ENCODE results near the gene DNAH14. TPM values are rescaled to one million over a fixed set of nuclear protein-coding genes. Genes with fewer than 3 reads are reported as not detected.

Gene DNAH14
- polyA plus RNA-seq, 1 donor (not counting 4 experiments of a cell fraction or from before 2014, with no cell fraction given), result 6.4 TPM

DNA sequence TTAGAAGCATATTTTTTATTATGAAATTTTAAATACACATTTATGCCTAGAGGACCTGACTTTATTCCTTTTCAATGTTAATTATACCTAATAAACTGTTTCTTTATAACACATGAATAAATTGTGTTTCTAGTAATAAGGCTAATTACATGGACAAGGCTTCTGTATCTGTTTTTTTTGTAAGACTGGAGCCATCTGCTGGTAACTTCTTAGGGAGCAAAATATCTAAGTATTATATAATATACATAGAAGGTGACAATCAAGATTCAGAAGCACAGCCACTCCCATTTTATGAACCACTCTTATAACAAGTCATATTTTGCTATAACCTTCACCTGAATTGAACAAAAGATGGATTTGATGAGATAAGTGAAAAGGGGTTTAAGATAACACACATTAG is 414.1 kb downstream of the DNAH14 start:
- Histone ChIP-seq H2AFZ (ENCODE audit: control insufficient read depth, low read length) (no peak overlapping the region), H3K79me2 (ENCODE audit: control insufficient read depth, insufficient read depth, low read length) (no peaks in the 10 kb centered on the region), H3K27ac (ENCODE audit: control insufficient read depth, insufficient read depth, low read length) (no peak overlapping the region), H4K20me1 (ENCODE audit: control insufficient read depth, extremely low read depth, insufficient read depth, low read length) (no peaks in the 10 kb centered on the region), H3K36me3 (ENCODE audit: control insufficient read depth in 2 of 2, extremely low read depth in 1 of 2, insufficient read depth in 2 of 2, low read length in 2 of 2) (no peaks in the 10 kb centered on the region), H3K4me3 (ENCODE audit: control insufficient read depth in 2 of 3, extremely low read depth in 1 of 3, insufficient read depth in 2 of 3, low read depth in 1 of 3, low read length in 3 of 3) (no peak overlapping the region), H3K9me1 (ENCODE audit: control insufficient read depth, extremely low read depth, insufficient read depth, low read length) (no peaks in the 10 kb centered on the region), H3K27me3 (ENCODE audit: control insufficient read depth, extremely low read depth, insufficient read depth, low read length) (no peaks in the 10 kb centered on the region), H3K9ac (ENCODE audit: control insufficient read depth, extremely low read depth, insufficient read depth, low read length) (no peak overlapping the region), H3K9me3 (ENCODE audit: control insufficient read depth, low read depth, low read length) (no peaks in the 10 kb centered on the region), H3K4me1 (ENCODE audit: control insufficient read depth, extremely low read depth, insufficient read depth, low read length) (peaks cover 7% of the 10 kb centered on the region), H3K4me2 (ENCODE audit: control insufficient read depth, extremely low read depth, insufficient read depth, low read depth, low read length) (no peak overlapping the region)
- TF ChIP-seq, protein P1, sequence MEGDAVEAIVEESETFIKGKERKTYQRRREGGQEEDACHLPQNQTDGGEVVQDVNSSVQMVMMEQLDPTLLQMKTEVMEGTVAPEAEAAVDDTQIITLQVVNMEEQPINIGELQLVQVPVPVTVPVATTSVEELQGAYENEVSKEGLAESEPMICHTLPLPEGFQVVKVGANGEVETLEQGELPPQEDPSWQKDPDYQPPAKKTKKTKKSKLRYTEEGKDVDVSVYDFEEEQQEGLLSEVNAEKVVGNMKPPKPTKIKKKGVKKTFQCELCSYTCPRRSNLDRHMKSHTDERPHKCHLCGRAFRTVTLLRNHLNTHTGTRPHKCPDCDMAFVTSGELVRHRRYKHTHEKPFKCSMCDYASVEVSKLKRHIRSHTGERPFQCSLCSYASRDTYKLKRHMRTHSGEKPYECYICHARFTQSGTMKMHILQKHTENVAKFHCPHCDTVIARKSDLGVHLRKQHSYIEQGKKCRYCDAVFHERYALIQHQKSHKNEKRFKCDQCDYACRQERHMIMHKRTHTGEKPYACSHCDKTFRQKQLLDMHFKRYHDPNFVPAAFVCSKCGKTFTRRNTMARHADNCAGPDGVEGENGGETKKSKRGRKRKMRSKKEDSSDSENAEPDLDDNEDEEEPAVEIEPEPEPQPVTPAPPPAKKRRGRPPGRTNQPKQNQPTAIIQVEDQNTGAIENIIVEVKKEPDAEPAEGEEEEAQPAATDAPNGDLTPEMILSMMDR (optimal IDR thresholded peaks at IDR 0.05 in 1 of 3, IDR thresholded peaks at IDR 0.05 in 1 of 3, conservative IDR thresholded peaks at IDR 0.05 in 1 of 3; ENCODE audit: extremely low read depth in 1 of 3, insufficient read depth in 2 of 3, low read length in 3 of 3), result no peak
- no peak for TF ChIP-seq EZH2 (IDR thresholded peaks at IDR 0.05; ENCODE audit: low read length)
- DNase-seq (ENCODE audit: low read depth, low spot score), result no peak
- FAIRE-seq, result no peak
- dilution Hi-C loops (cut with MboI; ENCODE audit: extremely low pct_ligation_motif_present, low sequenced_read_pairs), result no loop called here

DNA sequence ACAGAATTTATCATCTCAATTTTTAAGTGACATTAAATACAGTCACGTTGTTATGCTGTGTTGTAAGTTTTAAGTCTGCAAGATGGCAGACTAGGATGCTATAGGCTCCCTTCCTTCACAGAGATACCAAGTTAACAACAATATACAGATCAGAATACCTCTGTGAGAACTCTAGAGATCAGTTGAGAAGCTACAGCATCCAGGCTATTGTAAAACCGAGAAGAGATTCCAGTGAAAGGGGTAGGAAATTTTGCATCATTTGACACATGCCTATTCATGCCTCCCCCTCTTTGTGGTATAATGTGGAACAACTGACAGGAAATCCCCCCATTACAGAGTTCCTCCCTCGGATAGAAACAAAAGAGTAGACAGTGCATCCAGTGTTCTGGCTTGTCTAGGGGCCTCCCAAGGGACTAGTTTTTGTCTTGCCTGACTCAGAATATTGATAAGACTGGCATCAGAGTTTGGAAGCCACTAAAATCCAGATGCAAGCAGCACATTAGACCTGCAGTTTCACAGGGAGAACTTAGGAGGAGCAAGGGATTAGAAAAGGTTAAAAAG is 417.7 kb downstream of the DNAH14 start:
- FAIRE-seq, result no peak
- no peak for TF ChIP-seq EZH2 (IDR thresholded peaks at IDR 0.05; ENCODE audit: low read length)
- TF ChIP-seq, protein P1 (optimal IDR thresholded peaks at IDR 0.05 in 1 of 3, IDR thresholded peaks at IDR 0.05 in 1 of 3, conservative IDR thresholded peaks at IDR 0.05 in 1 of 3; ENCODE audit: extremely low read depth in 1 of 3, insufficient read depth in 2 of 3, low read length in 3 of 3), result no peak
- H2AFZ ChIP-seq (ENCODE audit: control insufficient read depth, low read length), result no peak overlapping the region
- no peak overlapping the region for H3K9ac ChIP-seq (ENCODE audit: control insufficient read depth, extremely low read depth, insufficient read depth, low read length)
- H3K27ac ChIP-seq (ENCODE audit: control insufficient read depth, insufficient read depth, low read length), result no peak overlapping the region
- dilution Hi-C loops (cut with MboI; ENCODE audit: extremely low pct_ligation_motif_present, low sequenced_read_pairs), result no loop called here
- no peaks in the 10 kb centered on the region for H3K79me2 ChIP-seq (ENCODE audit: control insufficient read depth, insufficient read depth, low read length)
- H3K4me3 ChIP-seq (ENCODE audit: control insufficient read depth in 2 of 3, extremely low read depth in 1 of 3, insufficient read depth in 2 of 3, low read depth in 1 of 3, low read length in 3 of 3), result no peak overlapping the region
- peaks cover 28% of the 10 kb centered on the region for H3K4me1 ChIP-seq (ENCODE audit: control insufficient read depth, extremely low read depth, insufficient read depth, low read length)
- H3K9me1 ChIP-seq (ENCODE audit: control insufficient read depth, extremely low read depth, insufficient read depth, low read length), result no peaks in the 10 kb centered on the region
- no peak overlapping the region for H3K4me2 ChIP-seq (ENCODE audit: control insufficient read depth, extremely low read depth, insufficient read depth, low read depth, low read length)
- DNase-seq (ENCODE audit: low read depth, low spot score), result no peak
- no peaks in the 10 kb centered on the region for H3K36me3 ChIP-seq (ENCODE audit: control insufficient read depth in 2 of 2, extremely low read depth in 1 of 2, insufficient read depth in 2 of 2, low read length in 2 of 2)
- H3K9me3 ChIP-seq (ENCODE audit: control insufficient read depth, low read depth, low read length), result no peaks in the 10 kb centered on the region
- H3K27me3 ChIP-seq (ENCODE audit: control insufficient read depth, extremely low read depth, insufficient read depth, low read length), result no peaks in the 10 kb centered on the region
- H4K20me1 ChIP-seq (ENCODE audit: control insufficient read depth, extremely low read depth, insufficient read depth, low read length), result no peaks in the 10 kb centered on the region
